K562 (cell line): ENCODE data around the gene ZKSCAN1. TPM values are rescaled to one million over a fixed set of nuclear protein-coding genes. Genes with fewer than 3 reads are reported as not detected.
A peak's percentile ranks its signal among the peaks of the same experiment; 100 is the strongest.

Source experiments
- BCOR ChIP-seq: fragments of 450-650 bp; IDR thresholded peaks from 2 replicates; pipeline ENCODE4 v1.6.1; 2016
- LARP7 ChIP-seq: fragments of 450-650 bp; IDR thresholded peaks from 2 replicates; pipeline ENCODE4 v1.6.1; 2016
- MTA1 ChIP-seq: fragments of 450-650 bp; IDR thresholded peaks from 2 replicates; pipeline ENCODE4 v1.6.1; 2017; ENCODE audit warnings: borderline replicate concordance
- TRIM25 ChIP-seq: fragments of 450-650 bp; IDR thresholded peaks from 2 replicates; pipeline ENCODE4 v1.7.0; 2016; ENCODE audit warnings: borderline replicate concordance
- ZNF274 ChIP-seq: IDR thresholded peaks from 2 replicates; pipeline ENCODE4 v1.6.1; 2011; ENCODE audit warnings: low read depth, mild to moderate bottlenecking, low read length, moderate library complexity, borderline replicate concordance
- ZNF407 ChIP-seq: fragments of 450-650 bp; IDR thresholded peaks from 2 replicates; pipeline ENCODE4 v1.6.1; 2016; ENCODE audit warnings: low read depth
- ZNF780A ChIP-seq: fragments of 250-450 bp; sonication (Bioruptor Pico); IDR thresholded peaks from 2 replicates; pipeline ENCODE4 v1.5.0; 2021; ENCODE audit warnings: mild to moderate bottlenecking
- polyA plus RNA-seq, 8 experiments: library from polyadenylated mRNA; depleted of rRNA in 4 of 8; stranded (reverse) in 5 of 8; unstranded in 3 of 8; fragments of >200 nt; fragmentation: Nextera tagmentation in 2 of 8; fragmentation: Illumina TruSeq in 1 of 8; extraction: Ambion mirVana in 2 of 8; extraction: Trizol in 1 of 8; gene quantifications; 2 replicates each; pipeline versions ENCODE4 v1.2.1 to v1.2.3, GENCODE V29; 2011 to 2014; ENCODE audit warnings: inconsistent platforms in 1 of 8, missing spikeins in 1 of 8
- total RNA-seq, 7 experiments: library from RNA; depleted of rRNA in 6 of 7; stranded (reverse); fragments of >200 nt in 6 of 7; fragmentation: Illumina TruSeq in 2 of 7; extraction: Trizol in 2 of 7; gene quantifications; 2 replicates each; pipeline versions ENCODE4 v1.2.1 to v1.2.3, GENCODE V29; 2011 to 2021; ENCODE audit warnings: low replicate concordance in 1 of 7
- TF ChIP-seq, protein P1 (sequence below), 2 experiments: fragments of 450-650 bp; IDR thresholded peaks; 2 replicates each; pipeline ENCODE4 v1.6.1; 2016
- TF ChIP-seq, protein P2 (sequence below): sonication (generic); formaldehyde crosslinking; IDR thresholded peaks from 2 replicates; pipeline ENCODE4 v1.8.0; 2023; ENCODE audit warnings: missing genetic modification reagents, mild to moderate bottlenecking, borderline replicate concordance

Gene ZKSCAN1
- total and polyA plus RNA-seq, 9 of the 15 experiments (the other 6 are each of a cell fraction or from before 2014, with no cell fraction given), result 5.3 to 43.0 (median 23.2) TPM

- TF ChIP-seq TRIM25 (0 out of 2 replicates have a peak, but pooled peaks have one; percentile 38), LARP7 (peak; percentile 33; the same call in 1 of the 2 replicates), BCOR (no peak; the same call in 1 of the 2 replicates), MTA1 (no peak), ZNF274 (no peak), ZNF407 (peak; percentile 38; the same call in 1 of the 2 replicates), ZNF780A (CRISPR knock-in tag) (no peak)
- TF ChIP-seq, protein P1, sequence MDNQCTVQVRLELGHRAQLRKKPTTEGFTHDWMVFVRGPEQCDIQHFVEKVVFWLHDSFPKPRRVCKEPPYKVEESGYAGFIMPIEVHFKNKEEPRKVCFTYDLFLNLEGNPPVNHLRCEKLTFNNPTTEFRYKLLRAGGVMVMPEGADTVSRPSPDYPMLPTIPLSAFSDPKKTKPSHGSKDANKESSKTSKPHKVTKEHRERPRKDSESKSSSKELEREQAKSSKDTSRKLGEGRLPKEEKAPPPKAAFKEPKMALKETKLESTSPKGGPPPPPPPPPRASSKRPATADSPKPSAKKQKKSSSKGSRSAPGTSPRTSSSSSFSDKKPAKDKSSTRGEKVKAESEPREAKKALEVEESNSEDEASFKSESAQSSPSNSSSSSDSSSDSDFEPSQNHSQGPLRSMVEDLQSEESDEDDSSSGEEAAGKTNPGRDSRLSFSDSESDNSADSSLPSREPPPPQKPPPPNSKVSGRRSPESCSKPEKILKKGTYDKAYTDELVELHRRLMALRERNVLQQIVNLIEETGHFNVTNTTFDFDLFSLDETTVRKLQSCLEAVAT (IDR thresholded peaks at IDR 0.05), result 0 out of 4 replicates have a peak, but pooled peaks of 1 of the 2 experiments have one; percentile 42
- TF ChIP-seq, protein P2, sequence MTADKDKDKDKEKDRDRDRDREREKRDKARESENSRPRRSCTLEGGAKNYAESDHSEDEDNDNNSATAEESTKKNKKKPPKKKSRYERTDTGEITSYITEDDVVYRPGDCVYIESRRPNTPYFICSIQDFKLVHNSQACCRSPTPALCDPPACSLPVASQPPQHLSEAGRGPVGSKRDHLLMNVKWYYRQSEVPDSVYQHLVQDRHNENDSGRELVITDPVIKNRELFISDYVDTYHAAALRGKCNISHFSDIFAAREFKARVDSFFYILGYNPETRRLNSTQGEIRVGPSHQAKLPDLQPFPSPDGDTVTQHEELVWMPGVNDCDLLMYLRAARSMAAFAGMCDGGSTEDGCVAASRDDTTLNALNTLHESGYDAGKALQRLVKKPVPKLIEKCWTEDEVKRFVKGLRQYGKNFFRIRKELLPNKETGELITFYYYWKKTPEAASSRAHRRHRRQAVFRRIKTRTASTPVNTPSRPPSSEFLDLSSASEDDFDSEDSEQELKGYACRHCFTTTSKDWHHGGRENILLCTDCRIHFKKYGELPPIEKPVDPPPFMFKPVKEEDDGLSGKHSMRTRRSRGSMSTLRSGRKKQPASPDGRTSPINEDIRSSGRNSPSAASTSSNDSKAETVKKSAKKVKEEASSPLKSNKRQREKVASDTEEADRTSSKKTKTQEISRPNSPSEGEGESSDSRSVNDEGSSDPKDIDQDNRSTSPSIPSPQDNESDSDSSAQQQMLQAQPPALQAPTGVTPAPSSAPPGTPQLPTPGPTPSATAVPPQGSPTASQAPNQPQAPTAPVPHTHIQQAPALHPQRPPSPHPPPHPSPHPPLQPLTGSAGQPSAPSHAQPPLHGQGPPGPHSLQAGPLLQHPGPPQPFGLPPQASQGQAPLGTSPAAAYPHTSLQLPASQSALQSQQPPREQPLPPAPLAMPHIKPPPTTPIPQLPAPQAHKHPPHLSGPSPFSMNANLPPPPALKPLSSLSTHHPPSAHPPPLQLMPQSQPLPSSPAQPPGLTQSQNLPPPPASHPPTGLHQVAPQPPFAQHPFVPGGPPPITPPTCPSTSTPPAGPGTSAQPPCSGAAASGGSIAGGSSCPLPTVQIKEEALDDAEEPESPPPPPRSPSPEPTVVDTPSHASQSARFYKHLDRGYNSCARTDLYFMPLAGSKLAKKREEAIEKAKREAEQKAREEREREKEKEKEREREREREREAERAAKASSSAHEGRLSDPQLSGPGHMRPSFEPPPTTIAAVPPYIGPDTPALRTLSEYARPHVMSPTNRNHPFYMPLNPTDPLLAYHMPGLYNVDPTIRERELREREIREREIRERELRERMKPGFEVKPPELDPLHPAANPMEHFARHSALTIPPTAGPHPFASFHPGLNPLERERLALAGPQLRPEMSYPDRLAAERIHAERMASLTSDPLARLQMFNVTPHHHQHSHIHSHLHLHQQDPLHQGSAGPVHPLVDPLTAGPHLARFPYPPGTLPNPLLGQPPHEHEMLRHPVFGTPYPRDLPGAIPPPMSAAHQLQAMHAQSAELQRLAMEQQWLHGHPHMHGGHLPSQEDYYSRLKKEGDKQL (CRISPR knock-in tag), result no peak
These were observed 67.6 kb downstream of the ZKSCAN1 start (continued) for GRCh38 chr7:100082978-100083377.
